GM19025 (cell line): ENCODE data around the gene MIAT.

ENCODE experiments used
- ATAC-seq: cut with Tn5 transposase; IDR thresholded peaks from one replicate; pipeline ENCODE4 v1.9.1; 2021; ENCODE audit warnings: mild to moderate bottlenecking, low read depth, moderate library complexity; ENCODE audit not compliant: unreplicated experiment

Gene MIAT

GRCh38 chr22:26718905-26719304 is 61.5 kb downstream of the MIAT start:
- no peak for ATAC-seq

GRCh38 chr22:26722159-26722558 is 64.8 kb downstream of the MIAT start:
- ATAC-seq: no peak

GRCh38 chr22:26724414-26724813 is 67.0 kb downstream of the MIAT start:
- ATAC-seq: no peak

GRCh38 chr22:26725012-26725676 is 67.8 kb downstream of the MIAT start:
- ATAC-seq: no peak
